Measurements from ENCODE around the gene MYL9.
"Not testable (repeated sequence)": the region's sequence is repeated elsewhere in the genome, so short reads cannot be mapped to it uniquely, and the experiment has no call there.

The MYL9 gene

DNA sequence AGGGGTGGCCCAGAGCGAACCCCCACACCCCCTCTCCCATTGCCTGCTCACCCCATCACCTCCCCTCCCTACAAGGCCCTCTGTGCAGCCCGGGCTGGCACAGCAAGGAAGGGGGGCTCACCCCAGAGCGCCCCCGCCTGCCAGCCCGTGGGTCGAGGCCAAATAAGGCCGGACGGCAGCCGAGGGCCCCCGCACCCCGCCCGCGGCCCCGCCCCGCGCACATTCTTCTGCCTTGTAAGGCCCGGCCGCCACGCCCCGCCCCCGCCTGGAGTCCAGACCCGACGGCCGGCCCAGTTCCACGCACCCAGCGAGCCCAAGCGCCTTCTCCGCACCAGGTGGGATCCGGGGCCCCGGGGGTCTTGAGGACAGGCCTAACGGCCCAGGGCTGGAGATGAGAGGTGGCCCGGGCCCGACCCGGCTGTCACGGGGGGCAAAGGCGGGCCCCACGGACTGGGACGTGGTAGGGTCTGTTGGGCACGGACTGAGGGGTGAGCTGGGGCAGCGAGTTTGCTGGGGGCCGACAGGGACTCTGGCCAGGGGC lies at the start of gene MYL9:
Gene MYL9 (plus strand): TSS at position 293 of the 541 bp plus-strand sequence. CDS start 3,366 bp downstream, outside the sequence.
- DNase-seq (ENCODE audit: low read depth, low spot score) = no peak

DNA sequence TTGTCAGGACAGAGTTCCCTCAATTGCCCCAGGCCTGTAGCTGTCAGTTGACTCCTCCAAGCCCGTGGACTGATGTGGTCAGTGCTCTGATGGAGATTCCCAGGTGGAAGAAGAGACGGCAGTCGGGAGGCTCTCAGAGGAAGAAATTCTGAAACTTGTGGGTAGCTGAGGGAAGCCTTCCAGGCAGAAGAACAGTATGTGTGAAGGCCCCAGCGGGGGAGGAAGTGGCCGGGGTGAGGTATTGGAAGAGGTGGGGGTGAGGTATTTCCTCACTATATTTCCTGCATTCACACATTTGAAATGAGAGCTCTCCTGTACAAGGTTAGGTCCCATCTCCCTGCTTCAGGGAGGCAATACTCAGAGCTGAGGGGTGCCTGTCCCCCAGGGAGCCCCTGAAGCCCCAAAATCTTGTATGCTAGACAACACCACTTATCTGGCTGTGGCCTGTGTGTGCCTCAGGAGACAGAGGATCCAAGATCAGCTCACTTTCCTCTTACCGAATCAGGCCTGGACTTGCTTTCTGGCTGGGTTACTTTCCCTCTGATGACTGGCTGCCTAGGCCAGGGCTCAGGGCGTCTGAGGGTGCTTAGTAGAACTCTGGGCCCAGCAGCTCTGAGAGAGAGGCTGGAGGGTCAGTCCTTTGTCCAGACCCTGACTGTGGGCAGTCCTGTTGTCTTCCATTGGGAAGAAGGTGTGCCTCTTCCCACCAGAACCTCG lies 49.3 kb upstream of the MYL9 start:
- no peak for DNase-seq (ENCODE audit: low read depth, low spot score)

DNA sequence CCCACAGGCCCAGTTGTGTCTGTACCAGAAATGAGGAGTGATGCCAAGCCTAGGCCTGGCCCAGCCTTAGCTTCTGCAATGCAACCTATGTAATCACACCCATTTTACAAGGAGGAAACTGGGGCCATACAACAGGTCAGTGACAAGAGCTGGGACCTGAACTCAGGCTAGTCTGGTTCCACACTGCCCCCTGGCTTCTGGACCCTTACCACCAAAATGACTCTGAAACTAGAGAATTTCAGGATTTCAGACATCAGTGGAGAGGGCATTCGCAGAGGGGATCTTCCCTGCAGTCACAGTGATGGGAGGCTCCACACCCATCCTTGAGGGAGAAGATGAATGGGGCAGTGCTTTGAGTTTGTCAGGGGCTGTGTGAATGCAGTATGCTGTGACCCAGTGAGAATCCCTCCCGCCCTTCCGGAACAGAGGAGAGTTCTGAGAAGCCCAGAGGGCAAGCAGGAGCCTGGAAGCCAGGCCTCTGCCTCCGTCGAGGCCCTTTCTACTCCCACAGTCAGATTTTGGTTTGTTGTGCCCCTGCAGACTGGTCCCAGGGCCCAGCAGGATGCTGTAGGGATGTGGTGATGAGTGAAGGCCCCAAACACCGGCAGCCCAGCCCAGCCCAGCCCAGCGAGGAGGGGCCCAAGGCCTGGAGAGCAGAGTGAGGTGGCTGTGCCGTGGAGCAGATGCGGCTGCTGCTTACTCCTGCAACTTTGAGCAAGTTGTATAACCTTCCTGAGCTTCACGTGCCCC lies 48.1 kb upstream of the MYL9 start:
- no peak for DNase-seq (ENCODE audit: low read depth, low spot score)

DNA sequence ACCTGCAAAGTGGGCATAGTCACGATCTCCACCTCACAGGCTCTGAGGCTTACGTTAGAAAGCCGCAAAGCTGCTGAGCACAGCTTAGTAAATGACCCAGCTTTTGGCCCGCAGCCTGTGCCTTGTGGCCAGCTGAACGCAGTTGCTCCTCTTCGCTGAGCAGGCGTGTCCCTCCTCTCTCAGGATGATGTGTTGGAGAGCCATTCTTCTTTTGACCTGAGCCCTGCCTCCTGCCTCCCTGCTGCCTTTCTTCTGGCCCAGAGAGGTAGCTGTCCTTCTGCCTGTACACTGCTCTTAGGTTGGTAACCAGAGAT lies 47.6 kb upstream of the MYL9 start:
- no peak for DNase-seq (ENCODE audit: low read depth, low spot score)

DNA sequence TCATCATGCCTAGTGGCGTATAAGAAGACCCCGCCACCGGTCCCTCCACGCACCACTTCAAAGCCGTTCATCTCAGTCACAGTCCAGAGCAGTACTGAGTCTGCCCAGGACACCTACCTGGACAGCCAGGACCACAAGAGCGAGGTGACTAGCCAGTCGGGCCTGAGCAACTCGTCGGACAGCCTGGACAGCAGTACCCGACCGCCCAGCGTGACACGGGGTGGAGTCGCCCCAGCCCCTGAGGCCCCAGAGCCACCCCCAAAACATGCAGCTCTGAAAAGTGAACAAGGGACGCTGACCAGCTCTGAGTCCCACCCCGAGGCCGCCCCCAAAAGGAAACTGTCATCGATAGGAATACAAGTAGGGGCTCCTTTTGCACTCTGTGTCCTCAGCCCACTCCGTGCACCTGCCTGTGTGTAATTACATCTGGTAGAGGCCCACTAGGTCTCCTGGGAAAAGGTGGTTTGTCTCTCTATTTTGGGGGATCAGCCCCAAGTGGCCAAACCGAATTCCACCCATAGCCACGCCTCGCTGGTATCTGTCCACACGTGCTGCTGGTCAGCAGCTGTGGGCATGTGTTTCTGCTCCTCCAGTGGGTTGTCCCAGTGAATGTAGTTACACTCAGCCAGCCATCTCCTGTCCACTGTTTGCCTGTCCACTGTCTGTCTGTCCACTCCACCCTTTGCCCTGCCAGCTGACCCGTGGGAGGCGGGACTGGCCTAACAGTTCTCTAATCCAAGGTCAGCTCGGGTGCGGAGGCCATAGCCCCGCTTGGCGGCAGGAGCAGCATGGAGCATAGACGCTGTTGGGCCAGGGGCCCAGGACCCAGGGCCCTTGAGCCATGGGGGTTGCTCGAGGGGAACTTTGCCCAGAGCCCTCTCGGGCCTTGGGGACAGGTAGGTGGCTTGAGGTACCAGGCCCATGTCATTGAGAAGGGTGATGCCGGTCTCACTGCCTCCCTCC lies 44.3 kb upstream of the MYL9 start:
- DNase-seq (ENCODE audit: low read depth, low spot score) = no peak

DNA sequence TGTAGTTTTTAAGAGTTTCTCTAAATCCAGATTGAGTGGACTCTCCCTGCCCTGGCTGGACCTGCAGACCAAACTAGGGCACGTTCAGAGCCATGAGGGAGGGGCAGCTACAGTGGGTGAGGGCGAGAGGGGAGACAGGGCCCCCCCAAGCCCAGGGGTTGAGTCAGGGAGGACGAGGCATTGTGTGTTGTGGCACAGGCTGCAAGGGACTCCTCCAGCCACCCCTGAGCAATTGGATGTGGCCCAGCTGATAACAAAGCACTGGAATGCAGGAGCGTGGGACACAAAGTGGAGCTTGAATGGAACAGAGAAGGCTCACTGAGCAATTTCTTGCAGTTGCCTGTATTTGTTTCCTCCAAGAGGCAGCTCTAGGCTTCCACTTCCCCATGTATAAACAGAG lies 43.5 kb upstream of the MYL9 start:
- no peak for DNase-seq (ENCODE audit: low read depth, low spot score)

DNA sequence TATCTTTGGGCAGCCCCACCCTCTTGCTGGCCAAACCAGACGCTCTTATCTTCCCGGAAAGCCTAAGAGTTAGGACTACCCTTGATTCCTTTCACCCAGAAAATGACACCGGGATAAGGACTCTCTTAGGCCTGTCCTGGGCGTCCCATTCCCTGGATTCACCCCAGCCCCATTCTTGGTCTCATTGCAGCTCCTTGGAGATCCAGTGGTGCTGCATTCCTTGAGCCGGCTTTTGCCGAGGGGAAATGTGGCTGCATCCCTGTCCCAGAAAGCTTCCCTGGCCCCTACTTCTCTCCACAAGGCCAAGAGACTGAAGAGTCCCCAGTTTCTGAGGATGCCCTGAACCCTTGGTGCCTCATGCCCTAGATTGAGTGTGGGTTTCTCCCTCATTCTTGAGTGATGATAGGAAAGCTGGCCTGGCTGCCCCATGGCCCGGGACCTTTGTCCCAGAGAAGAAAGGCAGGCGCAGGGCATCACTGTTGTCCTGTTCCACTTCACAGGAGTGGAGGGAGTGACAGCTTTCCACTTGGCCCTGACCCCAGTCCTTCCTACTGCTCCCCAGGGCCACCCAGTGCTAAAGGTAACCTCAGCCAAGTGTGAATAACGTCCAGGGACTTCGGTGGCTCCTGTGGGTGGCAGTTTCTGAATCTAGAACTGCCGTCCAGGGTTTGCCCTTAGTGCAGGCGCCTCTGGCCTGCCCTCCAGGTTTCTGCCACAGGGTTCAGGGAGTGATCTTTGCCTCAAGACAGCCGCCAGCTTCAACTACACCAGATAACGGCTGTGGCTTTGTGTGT lies 42.7 kb upstream of the MYL9 start:
- no peak for DNase-seq (ENCODE audit: low read depth, low spot score)

DNA sequence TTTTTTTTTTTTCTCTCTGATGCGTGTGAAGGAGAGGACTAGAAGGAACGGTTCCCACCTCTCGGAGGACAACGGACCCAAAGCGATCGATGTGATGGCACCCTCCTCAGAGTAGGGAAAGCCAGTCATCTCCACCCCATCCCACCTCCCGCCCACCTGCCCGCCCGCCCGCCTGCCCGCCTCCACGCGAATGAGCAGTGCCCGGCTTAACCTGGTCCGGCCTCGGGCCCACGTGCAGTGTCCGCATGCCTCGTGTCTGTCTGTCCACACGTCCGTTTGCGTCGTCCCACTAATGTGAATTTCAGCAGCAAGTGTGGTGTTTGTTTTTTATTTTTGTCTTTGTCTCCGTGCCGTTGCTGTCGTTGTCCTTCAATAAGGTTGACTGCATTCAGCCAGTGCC lies 42.1 kb upstream of the MYL9 start:
- no peak for DNase-seq (ENCODE audit: low read depth, low spot score)

DNA sequence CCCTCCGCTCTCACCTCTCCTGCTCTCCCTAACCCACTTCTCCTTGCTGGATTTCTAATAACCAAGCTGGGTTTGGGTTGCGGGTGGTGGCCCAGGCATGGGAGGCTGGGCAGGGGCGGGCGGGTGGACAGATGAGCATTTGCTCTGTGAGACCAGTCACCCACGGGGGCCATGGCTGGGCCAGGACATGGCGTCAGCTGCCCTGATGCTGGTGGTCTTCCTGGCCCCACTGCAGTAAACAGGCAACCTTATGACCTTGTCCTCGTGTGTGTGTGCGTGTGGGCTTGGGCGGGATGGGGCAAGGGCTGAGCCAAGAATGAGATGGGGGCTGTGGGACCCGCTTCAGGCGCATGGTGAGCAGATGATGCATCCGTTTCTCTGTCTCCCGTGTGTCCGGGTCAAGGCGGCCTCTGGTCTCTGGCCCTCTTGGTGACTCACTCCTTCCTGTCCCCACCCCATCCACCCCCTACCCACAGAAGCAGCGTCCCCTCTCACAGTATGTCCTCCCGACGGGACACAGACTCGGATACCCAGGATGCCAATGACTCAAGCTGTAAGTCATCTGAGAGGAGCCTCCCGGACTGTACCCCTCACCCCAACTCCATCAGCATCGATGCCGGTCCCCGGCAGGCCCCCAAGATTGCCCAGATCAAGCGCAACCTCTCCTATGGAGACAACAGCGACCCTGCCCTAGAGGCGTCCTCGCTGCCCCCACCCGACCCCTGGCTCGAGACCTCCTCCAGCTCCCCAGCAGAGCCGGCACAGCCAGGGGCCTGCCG lies 41.4 kb upstream of the MYL9 start:
- DNase-seq (ENCODE audit: low read depth, low spot score) = peak; percentile 45

DNA sequence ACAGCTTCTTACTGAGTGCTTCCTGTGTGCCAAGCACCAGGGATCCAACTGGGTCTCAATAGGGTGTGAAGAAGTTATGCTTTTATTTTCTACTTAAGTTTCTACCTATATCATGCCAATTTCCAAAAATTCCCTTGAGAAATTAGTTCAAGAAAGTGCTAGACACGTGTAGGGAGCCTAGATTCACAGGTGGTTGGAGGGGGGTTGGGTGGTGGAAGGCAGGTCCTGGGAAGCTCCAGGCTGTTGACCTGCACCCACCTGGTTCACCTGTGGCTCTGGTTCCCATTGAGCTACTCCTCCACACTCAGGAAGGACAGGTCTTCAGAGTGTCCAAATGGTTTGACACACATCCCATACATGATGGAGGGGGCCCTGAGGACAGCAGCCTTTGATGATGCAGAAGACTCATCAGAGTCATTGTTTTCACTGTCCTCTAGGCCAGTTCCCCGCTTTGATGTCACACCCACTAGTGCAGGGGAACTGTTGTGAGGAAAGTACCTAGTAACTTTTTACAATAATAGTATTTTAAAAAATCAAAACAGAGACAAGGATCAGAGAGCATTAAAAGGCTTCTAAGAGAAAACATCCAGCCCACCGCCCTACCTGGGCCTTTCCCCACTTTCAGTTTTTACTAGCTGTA lies 39.8 kb upstream of the MYL9 start:
- no peak for DNase-seq (ENCODE audit: low read depth, low spot score)

DNA sequence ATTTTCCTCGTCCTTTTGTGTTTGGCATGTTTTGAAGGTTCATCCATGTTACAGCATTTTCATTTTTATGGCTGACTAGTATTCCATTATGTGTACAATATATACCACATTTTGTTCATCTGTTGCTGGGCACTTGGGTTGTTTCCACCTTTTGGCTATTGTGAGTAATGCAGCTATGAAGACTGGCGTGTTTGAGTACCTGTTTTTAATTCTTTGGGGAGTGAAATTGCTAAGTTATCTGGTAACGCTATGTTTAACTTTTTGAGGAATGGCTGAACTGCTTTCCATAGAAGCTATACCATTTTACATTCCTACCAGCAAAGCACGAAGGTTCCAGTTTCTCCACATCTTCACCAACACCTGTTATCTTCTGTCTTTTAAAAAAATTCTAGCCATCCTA lies 37.0 kb upstream of the MYL9 start:
- no peak for DNase-seq (ENCODE audit: low read depth, low spot score)

DNA sequence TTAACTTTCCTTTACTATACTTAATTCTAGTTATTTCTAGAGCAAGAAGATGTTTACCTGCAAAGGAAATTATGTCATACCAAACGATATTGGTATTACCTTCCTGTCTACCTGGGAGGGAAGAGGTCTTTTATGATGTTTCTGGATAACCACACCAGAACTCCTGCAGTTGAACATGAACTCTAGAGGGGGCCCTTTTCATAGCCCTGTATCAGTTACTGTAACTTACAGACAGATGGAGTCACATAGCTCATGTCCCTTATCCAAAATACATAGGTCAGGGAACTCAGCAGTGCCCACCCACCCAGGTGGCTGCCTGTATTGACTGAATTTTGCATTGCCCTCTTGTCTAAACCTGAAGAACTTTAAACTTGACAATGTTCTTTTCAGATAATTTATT lies 35.1 kb upstream of the MYL9 start:
- DNase-seq (ENCODE audit: low read depth, low spot score) = no peak

DNA sequence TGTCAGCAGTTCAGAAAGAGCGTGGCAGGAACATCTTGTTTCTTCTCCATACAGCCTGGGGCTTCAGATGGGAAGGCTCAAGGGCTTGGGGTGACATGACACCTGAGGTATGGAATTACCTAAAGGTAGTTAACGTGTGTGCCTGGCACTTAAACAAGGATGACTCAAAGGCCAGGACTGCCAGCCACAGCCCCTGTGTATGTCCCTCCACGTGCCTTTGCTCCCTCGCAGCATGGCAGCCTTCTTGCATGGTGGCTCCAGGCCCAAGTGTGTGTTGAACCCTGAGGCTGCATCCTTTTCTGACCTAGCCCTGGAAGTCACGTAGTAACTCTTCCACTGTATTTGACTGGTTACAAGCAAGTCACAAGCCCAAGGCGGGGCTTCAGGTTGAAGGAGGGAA lies 33.6 kb upstream of the MYL9 start:
- no peak for DNase-seq (ENCODE audit: low read depth, low spot score)

DNA sequence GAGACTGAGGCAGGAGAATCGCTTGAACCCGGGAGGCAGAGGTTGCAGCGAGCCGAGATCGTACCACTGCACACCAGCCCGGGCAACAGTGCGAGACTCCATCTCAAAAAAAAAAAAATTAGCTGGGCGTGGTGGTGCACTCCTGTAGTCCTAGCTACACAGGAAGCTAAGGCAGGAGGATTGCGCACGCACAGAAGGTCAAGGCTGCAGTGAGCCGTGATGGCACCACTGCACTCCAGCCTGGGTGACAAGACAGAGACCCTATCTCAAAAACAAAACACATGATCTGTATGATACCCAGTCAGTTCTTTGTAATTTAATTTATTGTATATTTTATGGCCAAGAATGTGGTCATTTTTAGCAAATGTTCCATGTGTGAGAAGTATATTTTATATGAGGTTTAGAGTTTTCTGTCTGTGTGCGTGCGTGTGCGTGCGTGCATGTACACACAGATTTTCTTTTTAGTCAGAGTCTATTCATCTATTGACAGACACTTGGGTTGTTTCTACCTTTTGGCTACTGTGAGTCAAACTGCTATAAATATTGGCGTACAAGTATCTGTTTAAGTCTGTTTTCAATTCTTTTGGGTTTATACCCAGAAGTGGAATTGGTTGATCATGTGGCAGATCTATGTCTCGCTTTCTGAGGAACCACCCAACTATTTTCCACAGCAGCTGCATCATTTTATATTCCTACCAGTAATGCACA lies 22.2 kb upstream of the MYL9 start:
- no peak for DNase-seq (ENCODE audit: low read depth, low spot score)

DNA sequence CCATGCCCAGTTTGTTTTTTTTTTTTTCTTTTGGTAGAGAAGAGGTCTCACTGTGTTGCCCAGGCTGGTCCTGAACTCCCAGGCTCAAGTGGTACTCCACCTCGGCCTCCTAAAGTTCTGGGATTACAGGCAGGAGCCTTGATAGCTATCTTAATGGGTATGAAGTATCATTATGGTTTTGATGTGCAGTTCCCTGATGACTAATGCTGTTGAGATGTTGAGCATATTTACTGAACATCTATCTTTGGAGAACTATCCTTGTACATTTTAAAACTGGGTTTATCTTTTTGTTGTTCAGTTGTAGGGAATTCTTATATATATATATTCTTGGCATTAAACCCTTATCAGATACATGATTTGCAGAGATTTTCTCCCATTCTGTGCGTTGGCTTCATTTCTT lies 21.4 kb upstream of the MYL9 start:
- no peak for DNase-seq (ENCODE audit: low read depth, low spot score)

DNA sequence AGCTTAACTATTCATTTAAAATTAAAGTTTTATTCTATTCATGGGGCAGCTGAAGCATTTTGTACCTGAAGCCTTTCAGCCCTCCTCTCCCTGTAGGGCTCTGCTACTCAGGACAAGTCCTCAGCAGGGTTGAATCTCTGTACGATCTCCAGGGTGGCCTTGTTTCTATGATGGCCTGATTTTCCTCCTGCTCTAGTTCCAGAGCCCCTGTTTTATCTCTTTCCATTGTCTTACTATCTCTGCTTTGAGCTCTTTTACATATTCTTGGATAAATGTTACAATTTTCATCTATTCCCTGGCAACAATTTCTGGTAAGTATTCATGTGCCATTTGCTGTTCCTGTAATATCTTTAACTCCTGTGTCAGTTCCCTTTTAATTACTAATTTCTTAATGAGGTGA lies 19.8 kb upstream of the MYL9 start:
- DNase-seq (ENCODE audit: low read depth, low spot score) = no peak

DNA sequence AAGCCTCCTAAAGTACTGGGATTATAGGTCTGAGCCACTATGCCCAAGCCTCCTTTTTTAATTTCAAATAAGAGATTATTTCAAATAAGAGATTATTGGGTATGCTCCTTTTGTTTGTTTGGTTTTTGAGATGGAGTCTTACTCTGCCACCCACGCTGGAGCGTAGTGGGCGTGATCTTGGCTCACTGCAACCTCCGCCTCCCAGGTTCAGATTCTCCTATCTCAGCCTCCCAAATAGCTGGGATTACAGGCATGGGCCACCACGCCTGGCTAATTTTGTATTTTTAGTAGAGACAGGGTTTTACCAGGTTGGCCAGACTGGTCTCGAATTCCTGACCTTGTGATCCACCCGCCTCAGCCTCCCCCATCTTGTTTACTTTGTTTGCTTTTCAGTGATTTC lies 18.9 kb upstream of the MYL9 start:
- not testable (repeated sequence) for DNase-seq (ENCODE audit: low read depth, low spot score)

DNA sequence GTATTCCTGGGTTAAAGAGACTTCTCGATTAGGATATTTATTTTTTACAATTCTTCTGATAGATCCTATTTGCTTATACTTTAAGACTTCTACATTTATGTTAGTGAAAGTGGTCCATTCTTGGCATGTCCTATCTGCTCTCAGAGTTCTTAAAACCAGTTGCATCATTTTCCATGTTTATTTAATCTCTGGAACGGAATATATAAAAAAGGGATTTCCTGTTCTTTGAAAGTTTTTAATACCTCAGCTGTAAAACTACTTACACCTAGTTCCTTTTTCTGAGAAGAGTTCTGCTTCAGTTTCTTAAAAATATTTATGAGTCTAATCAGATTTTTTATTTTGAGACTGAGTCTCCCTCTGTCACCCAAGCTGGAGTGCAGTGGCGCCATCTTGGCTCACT lies 18.0 kb upstream of the MYL9 start:
- no peak for DNase-seq (ENCODE audit: low read depth, low spot score)

DNA sequence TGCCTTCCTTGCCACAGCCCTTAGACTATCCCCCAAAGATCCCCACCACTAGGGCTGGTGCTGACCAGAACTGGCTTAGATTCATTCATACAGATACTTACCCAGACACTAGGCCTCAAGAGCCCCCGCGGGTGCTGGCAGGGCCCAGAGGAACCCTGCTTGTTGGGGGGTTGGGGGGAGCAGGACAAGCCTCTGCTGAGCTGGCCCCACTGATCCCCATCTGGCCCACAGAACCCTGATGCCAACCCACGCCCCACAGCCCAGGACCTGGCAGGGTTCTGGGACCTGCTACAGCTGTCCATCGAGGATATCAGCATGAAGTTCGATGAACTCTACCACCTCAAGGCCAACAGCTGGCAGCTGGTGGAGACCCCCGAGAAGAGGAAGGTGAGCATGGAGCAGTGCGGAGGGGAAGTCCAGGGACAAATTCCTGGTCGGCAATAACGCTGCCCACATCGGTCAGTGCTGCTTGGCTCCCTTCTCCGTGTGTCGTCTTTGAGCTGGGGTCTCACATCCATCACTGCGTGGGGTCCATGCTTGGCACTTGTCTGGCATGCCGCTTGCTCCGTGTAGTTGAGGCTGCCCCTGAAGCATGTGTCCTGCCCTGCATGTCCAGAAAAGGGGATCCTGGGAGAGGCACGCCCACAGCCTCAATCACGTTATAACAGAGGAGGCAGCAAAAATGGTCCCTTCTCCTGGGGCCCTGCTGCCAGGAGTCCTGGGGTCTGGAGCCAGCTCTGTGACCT lies 15.5 kb upstream of the MYL9 start:
- no peak for DNase-seq (ENCODE audit: low read depth, low spot score)

All from smooth muscle cell of the brain vasculature (primary cell).